HepG2 (cell line): ENCODE results near the gene ADAM20. TPM values are rescaled to one million over a fixed set of nuclear protein-coding genes. Genes with fewer than 3 reads are reported as not detected.

Source experiments
- ATAC-seq: fragments of 200-7000 bp; cut with Tn5 transposase; 3 replicates; pipeline ENCODE4 v1.9.1; 2020; ENCODE audit warnings: mild to moderate bottlenecking, moderate library complexity
- BruUV-seq: library from RNA; stranded (reverse); fragments of 400-500 nt; replicated peaks from 2 replicates; lab custom pipeline; 2021; lab: Mats Ljungman, UMichigan
- CTCF ChIA-PET: fragments of 300-600 bp; formaldehyde crosslinking; extraction: SDS; loops from one replicate; lab custom pipeline; 2021; ENCODE audit warnings: low total read pairs, inconsistent platforms, low intra/inter-chr PET ratio; lab: Yijun Ruan, JAX
- POLR2A ChIA-PET: fragments of 350-600 bp; sonication (Branson Sonifier 250); formaldehyde crosslinking; loops from one replicate; lab custom pipeline; 2020; ENCODE audit warnings: antibody characterized with exemption, inconsistent platforms; lab: Yijun Ruan, JAX
- DNase-seq: peaks from one replicate; pipeline ENCODE4 v3.0.0-alpha.2; 2015; ENCODE audit warnings: low spot score
- FAIRE-seq: peaks from 3 replicates; lab custom pipeline; 2011; peaks lifted over from hg19 to GRCh38; lab: Jason Lieb, UNC
- H2AFZ ChIP-seq: one replicate; pipeline ENCODE4 v1.6.1; 2011; ENCODE audit warnings: low read length, inconsistent platforms
- H3K27ac ChIP-seq: fragments of 300-600 bp; 3 replicates; pipeline ENCODE4 v1.8.0; 2011; ENCODE audit warnings: mixed run types, mild to moderate bottlenecking, mixed read lengths, low read length, inconsistent platforms; ENCODE audit not compliant: insufficient read depth; ENCODE audit errors: extremely low read length
- H3K27me3 ChIP-seq, 2 experiments: fragments of 200-600 bp in 1 of 2; 2 replicates in 1 of 2; 3 replicates in 1 of 2; pipeline versions ENCODE4 v1.6.0 to v1.8.0; 2011; ENCODE audit warnings: low read length in 2 of 2, mild to moderate bottlenecking in 2 of 2, moderate library complexity in 2 of 2, inconsistent platforms in 1 of 2; ENCODE audit not compliant: insufficient read depth in 2 of 2, control insufficient read depth in 1 of 2
- H3K36me3 ChIP-seq, 2 experiments: fragments of 200-600 bp in 1 of 2; replicated peaks in 1 of 2; 2 replicates in 1 of 2; 3 replicates in 1 of 2; pipeline versions ENCODE4 v1.5.1 to v1.8.0; 2011; ENCODE audit warnings: low read length in 2 of 2, inconsistent platforms in 1 of 2; ENCODE audit not compliant: insufficient read depth in 2 of 2, control insufficient read depth in 1 of 2
- H3K4me1 ChIP-seq: 2 replicates; pipeline ENCODE4 v1.5.1; 2012; ENCODE audit warnings: low read length, inconsistent platforms; ENCODE audit not compliant: insufficient read depth
- H3K4me2 ChIP-seq: 2 replicates; pipeline ENCODE4 v1.6.0; 2011; ENCODE audit warnings: low read depth, low read length, inconsistent platforms
- H3K4me3 ChIP-seq, 3 experiments: fragments of 200-600 bp in 1 of 3; sonication (generic), shearing (Covaris generic) in 1 of 3; replicated peaks in 1 of 3; 2 replicates each; pipeline ENCODE4 v1.5.1; 2011 to 2016; ENCODE audit warnings: low read length in 3 of 3, inconsistent platforms in 2 of 3, low read depth in 2 of 3, mild to moderate bottlenecking in 2 of 3, control low read depth in 1 of 3, mixed read lengths in 1 of 3; ENCODE audit not compliant: insufficient read depth in 1 of 3
- H3K79me2 ChIP-seq: one replicate; pipeline ENCODE4 v1.6.1; 2011; ENCODE audit warnings: low read length, inconsistent platforms; ENCODE audit not compliant: insufficient read depth
- H3K9ac ChIP-seq: 2 replicates; pipeline ENCODE4 v1.6.0; 2011; ENCODE audit warnings: mild to moderate bottlenecking, low read depth, low read length, inconsistent platforms; ENCODE audit not compliant: insufficient read depth
- H3K9me3 ChIP-seq: 2 replicates; pipeline ENCODE4 v1.5.1; 2012; ENCODE audit warnings: mild to moderate bottlenecking, low read length
- H4K20me1 ChIP-seq: 2 replicates; pipeline ENCODE4 v1.6.0; 2011; ENCODE audit warnings: inconsistent platforms, mild to moderate bottlenecking, low read length, moderate library complexity; ENCODE audit not compliant: insufficient read depth
- EP300 ChIP-seq, 3 experiments: sonication (generic) in 1 of 3; formaldehyde crosslinking in 1 of 3; IDR thresholded peaks; 2 replicates each; pipeline versions ENCODE4 v1.5.1 to v1.6.1; 2011 to 2020; ENCODE audit warnings: low read depth in 2 of 3, low read length in 2 of 3, borderline replicate concordance in 1 of 3, improper control_type of control experiment in 1 of 3, mild to moderate bottlenecking in 1 of 3, missing genetic modification reagents in 1 of 3, moderate library complexity in 1 of 3
- HDAC6 ChIP-seq: fragments of 200-600 bp; sonication (generic); IDR thresholded peaks from 2 replicates; pipeline ENCODE4 v1.7.0; 2017; ENCODE audit warnings: mild to moderate bottlenecking, antibody characterized with exemption, low read length, low read depth
- HMGA1 ChIP-seq: sonication (generic); formaldehyde crosslinking; conservative IDR thresholded peaks from 2 replicates; pipeline ENCODE4 v1.4.0; 2020; ENCODE audit warnings: missing genetic modification reagents
- NFATC3 ChIP-seq: sonication (generic); formaldehyde crosslinking; IDR thresholded peaks from 2 replicates; pipeline ENCODE4 v1.5.1; 2020; ENCODE audit warnings: mild to moderate bottlenecking, missing genetic modification reagents
- REPIN1 ChIP-seq: sonication (generic); formaldehyde crosslinking; IDR thresholded peaks from 2 replicates; pipeline ENCODE4 v1.8.0; 2022; ENCODE audit warnings: missing genetic modification reagents, low read depth, mild to moderate bottlenecking, borderline replicate concordance
- TBP ChIP-seq: sonication (generic); formaldehyde crosslinking; IDR thresholded peaks from 2 replicates; pipeline ENCODE4 v1.5.0; 2020; ENCODE audit warnings: missing genetic modification reagents
- ZBTB3 ChIP-seq: sonication (generic); formaldehyde crosslinking; IDR thresholded peaks from 2 replicates; pipeline ENCODE4 v1.4.0; 2020; ENCODE audit warnings: low read depth, mild to moderate bottlenecking, moderate library complexity, missing genetic modification reagents, borderline replicate concordance
- ZFP1 ChIP-seq: IDR thresholded peaks from 2 replicates; pipeline ENCODE4 v1.6.1; 2016
- ZNF12 ChIP-seq: sonication (generic); formaldehyde crosslinking; IDR thresholded peaks from 2 replicates; pipeline ENCODE4 v1.5.0; 2020; ENCODE audit warnings: missing genetic modification reagents
- ZNF331 ChIP-seq: sonication (generic); formaldehyde crosslinking; IDR thresholded peaks from 2 replicates; pipeline ENCODE4 v1.4.0; 2020; ENCODE audit warnings: missing genetic modification reagents
- WGBS: methylation state at CpG from one replicate; pipeline ENCODE4 v1.1.6; 2017; ENCODE audit warnings: low lambda C conversion rate; 5-methylcytosine and 5-hydroxymethylcytosine counted together
- in situ Hi-C: cut with HindIII; loops from 2 replicates; pipeline ENCODE4 v1.10.0; 2017; ENCODE audit warnings: low pct_unique_long_range_greater_than_20kb; ENCODE audit not compliant: extremely low pct_ligation_motif_present
- intact Hi-C: fragments of 100-400 bp; cut with micrococcal nuclease; formaldehyde crosslinking; loops from one replicate; pipeline ENCODE4 v1.10.0; 2022; ENCODE audit not compliant: unreplicated experiment
- polyA plus RNA-seq, 8 experiments: library from polyadenylated mRNA; depleted of rRNA in 3 of 8; stranded (reverse) in 7 of 8; unstranded in 1 of 8; fragments of >200 nt; fragmentation: Illumina TruSeq in 4 of 8; extraction: Trizol in 4 of 8; gene quantifications; 2 replicates each; pipeline versions ENCODE4 v1.2.1 to v1.2.3, GENCODE V29; 2011 to 2016; ENCODE audit warnings: low read depth in 4 of 8, missing spikeins in 1 of 8, mixed read lengths in 1 of 8; ENCODE audit not compliant: insufficient read depth in 1 of 8
- total RNA-seq, 5 experiments: library from RNA; depleted of rRNA; stranded (reverse); fragments of >200 nt; fragmentation: Illumina TruSeq; extraction: Trizol; gene quantifications; 2 replicates each; pipeline ENCODE4 v1.2.3, GENCODE V29; 2016; ENCODE audit warnings: low read depth in 1 of 5
- TF ChIP-seq, protein P1 (sequence below): sonication (generic); formaldehyde crosslinking; IDR thresholded peaks from 2 replicates; pipeline ENCODE4 v1.8.1; 2022; ENCODE audit warnings: low read depth, mild to moderate bottlenecking, missing genetic modification reagents
- TF ChIP-seq, protein P2 (sequence below): sonication (generic); formaldehyde crosslinking; IDR thresholded peaks from 2 replicates; pipeline ENCODE4 v1.8.0; 2022; ENCODE audit warnings: low read depth, missing genetic modification reagents
- TF ChIP-seq, protein P3 (sequence below): sonication (generic); formaldehyde crosslinking; IDR thresholded peaks from 2 replicates; pipeline ENCODE4 v1.8.0; 2022; ENCODE audit warnings: mild to moderate bottlenecking, missing genetic modification reagents, moderate library complexity

ADAM20 gene
- total and polyA plus RNA-seq, 2 of the 13 experiments (the other 11 are each of a cell fraction or from before 2014, with no cell fraction given): 0.09 to 0.18 TPM

DNA sequence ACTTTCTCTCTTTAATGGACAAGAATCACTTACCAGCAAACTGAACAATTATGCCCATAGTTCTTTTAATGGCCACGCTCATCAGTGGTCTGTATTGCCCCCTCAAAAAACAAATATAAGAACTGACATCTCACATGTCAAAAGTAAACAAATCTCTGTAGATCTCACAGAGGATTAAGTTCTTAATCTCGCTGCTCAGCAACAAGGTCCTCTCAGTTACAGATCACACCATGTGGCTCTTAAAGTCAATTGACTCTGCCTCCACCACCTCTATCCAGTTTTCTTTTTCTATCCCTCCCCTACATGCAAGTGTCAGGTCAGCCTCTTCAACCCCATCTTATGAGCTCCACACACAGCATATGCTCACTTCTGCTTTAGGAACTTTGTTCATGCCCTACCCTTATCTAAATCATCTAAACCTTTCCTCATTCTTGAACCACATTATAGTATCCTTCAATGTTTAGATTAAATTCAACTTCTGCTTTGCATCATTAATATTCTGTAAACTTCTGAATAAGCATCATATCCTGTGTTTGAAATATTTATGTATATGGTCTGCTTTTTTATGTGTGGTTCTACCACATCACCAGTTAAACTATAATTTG, 7.2 kb downstream of the ADAM20 start:
- POLR2A ChIA-PET: no interaction called here
- FAIRE-seq (no peak), DNase-seq (no peak), ATAC-seq (no peak)
- Histone ChIP-seq H3K9me3 (no peaks in the 10 kb centered on the region), H3K4me2 (no peak overlapping the region), H3K27ac (no peak overlapping the region), H3K4me3 (no peak overlapping the region), H3K79me2 (no peaks in the 10 kb centered on the region), H3K4me1 (no peaks in the 10 kb centered on the region), H2AFZ (no peak overlapping the region), H3K36me3 (no peaks in the 10 kb centered on the region), H3K9ac (no peak overlapping the region), H3K27me3 (no peaks in the 10 kb centered on the region), H4K20me1 (no peaks in the 10 kb centered on the region)
- in situ Hi-C loops (no loop called here), intact Hi-C loops (no loop called here)
- no TSS peak for BruUV-seq
- CTCF ChIA-PET: no interaction called here
- WGBS: 68% methylated on average over 2 of the region's 2 CpGs
- TF ChIP-seq, protein P1, sequence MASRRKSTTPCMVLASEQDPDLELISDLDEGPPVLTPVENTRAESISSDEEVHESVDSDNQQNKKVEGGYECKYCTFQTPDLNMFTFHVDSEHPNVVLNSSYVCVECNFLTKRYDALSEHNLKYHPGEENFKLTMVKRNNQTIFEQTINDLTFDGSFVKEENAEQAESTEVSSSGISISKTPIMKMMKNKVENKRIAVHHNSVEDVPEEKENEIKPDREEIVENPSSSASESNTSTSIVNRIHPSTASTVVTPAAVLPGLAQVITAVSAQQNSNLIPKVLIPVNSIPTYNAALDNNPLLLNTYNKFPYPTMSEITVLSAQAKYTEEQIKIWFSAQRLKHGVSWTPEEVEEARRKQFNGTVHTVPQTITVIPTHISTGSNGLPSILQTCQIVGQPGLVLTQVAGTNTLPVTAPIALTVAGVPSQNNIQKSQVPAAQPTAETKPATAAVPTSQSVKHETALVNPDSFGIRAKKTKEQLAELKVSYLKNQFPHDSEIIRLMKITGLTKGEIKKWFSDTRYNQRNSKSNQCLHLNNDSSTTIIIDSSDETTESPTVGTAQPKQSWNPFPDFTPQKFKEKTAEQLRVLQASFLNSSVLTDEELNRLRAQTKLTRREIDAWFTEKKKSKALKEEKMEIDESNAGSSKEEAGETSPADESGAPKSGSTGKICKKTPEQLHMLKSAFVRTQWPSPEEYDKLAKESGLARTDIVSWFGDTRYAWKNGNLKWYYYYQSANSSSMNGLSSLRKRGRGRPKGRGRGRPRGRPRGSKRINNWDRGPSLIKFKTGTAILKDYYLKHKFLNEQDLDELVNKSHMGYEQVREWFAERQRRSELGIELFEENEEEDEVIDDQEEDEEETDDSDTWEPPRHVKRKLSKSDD (CRISPR knock-in tag): no peak
- TF ChIP-seq ZBTB3 (CRISPR knock-in tag) (no peak), ZNF12 (CRISPR knock-in tag) (no peak), ZNF331 (CRISPR knock-in tag) (no peak), EP300 (IDR thresholded peaks at IDR 0.05; ENCODE audit: low read depth in 2 of 2, low read length in 2 of 2) (no peak), EP300 (CRISPR knock-in tag; IDR thresholded peaks at IDR 0.05; ENCODE audit: borderline replicate concordance) (no peak), HDAC6 (no peak), ZFP1 (no peak), TBP (CRISPR knock-in tag) (no peak), REPIN1 (CRISPR knock-in tag) (no peak), HMGA1 (CRISPR knock-in tag) (no peak), NFATC3 (CRISPR knock-in tag) (no peak)
- TF ChIP-seq, protein P2, sequence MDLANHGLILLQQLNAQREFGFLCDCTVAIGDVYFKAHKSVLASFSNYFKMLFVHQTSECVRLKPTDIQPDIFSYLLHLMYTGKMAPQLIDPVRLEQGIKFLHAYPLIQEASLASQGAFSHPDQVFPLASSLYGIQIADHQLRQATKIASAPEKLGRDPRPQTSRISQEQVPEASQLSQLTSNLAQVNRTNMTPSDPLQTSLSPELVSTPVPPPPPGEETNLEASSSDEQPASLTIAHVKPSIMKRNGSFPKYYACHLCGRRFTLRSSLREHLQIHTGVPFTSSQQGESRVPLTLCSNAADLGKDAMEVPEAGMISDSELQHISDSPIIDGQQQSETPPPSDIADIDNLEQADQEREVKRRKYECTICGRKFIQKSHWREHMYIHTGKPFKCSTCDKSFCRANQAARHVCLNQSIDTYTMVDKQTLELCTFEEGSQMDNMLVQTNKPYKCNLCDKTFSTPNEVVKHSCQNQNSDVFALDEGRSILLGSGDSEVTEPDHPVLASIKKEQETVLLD: no peak
- TF ChIP-seq, protein P3, sequence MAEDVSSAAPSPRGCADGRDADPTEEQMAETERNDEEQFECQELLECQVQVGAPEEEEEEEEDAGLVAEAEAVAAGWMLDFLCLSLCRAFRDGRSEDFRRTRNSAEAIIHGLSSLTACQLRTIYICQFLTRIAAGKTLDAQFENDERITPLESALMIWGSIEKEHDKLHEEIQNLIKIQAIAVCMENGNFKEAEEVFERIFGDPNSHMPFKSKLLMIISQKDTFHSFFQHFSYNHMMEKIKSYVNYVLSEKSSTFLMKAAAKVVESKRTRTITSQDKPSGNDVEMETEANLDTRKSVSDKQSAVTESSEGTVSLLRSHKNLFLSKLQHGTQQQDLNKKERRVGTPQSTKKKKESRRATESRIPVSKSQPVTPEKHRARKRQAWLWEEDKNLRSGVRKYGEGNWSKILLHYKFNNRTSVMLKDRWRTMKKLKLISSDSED (CRISPR knock-in tag): no peak
